Measurements from ENCODE around the gene ATG2B.
A peak's percentile ranks its signal among the peaks of the same experiment; 100 is the strongest.

ATG2B gene

GRCh38 chr14:96270565-96271420 is 92.3 kb downstream of the ATG2B start:
- no peak for DNase-seq (ENCODE audit: low spot score)

DNA sequence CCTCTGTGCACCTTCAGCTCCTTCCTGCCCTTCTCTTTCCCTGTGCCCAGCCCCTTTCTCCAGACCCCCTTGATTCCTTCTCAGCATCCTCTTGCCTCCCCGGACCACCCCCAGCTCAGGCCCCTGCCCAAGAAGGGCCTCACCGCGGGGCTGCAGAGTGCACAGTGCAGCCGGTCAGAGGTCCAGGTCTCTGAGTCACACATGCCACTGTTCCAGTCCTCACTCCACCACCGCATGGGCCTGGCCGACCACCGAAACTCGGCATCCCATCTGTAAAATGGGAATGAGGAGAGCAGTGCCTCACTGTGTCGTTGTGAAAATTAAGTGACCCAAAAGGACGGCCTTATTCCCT is 93.8 kb downstream of the ATG2B start:
- DNase-seq (ENCODE audit: low spot score), result no peak

- no peak for DNase-seq (ENCODE audit: low spot score)
Measured at GRCh38 chr14:96268431-96269358, 94.4 kb downstream of the ATG2B start.

- no peak for DNase-seq (ENCODE audit: low spot score)
Measured at GRCh38 chr14:96267916-96268315, 95.2 kb downstream of the ATG2B start.

- no peak for DNase-seq (ENCODE audit: low spot score)
Measured at GRCh38 chr14:96267336-96267735, 95.8 kb downstream of the ATG2B start.

DNA sequence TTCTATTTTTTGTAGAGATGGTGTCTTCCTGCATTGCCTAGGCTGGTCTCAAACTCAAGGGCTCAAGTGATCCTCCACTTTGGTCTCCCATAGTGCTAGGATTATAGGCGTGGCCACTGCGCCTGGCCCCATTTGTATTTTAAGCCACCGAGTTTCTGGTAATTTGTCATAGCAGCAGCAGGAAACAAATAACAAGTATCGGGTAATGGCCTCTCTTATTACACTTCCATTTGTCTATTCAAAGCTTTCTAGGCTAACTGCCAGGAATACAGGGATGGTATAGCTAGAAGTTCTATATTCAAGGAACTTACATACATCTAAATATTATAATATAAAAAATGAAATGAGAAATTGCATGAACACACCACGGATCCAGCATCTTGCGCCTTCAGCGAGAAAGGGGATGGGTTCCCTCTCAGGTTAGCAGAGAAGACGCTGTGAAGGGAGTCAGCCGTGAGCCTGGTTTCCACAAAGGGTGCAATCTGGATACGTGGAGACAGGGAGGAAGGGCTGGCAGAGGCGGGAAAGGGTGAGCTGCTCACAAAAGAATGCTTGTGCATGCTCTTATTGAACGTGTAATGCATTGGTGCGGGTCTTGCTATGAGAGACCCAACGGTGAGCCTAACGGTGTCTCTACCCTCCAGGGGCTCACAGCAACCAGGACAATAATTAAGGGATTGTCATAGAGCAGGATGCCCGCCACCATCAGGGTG is 97.6 kb downstream of the ATG2B start:
- no peak for DNase-seq (ENCODE audit: low spot score)

DNA sequence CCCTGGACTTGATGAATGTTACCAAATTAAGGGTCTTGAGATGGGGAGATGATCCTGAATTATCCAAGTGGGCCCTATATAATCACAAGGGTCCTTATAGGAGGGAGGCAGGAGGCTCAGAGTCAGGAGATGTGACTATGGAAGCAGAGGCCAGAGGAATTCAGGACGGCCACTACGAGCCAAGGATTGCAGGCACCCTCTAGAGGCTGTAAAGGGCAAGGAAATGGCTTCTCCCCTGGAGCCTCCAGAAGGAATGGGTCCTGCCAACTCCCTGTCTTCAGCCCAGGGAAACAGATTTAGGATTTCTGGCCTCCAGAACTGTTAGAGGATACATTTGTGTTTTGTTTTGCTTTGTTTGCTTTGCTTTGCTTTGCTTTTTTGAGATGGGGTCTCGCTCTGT is 98.3 kb downstream of the ATG2B start:
- DNase-seq (ENCODE audit: low spot score), result no peak

GRCh38 chr14:96264200-96264553 is 99.0 kb downstream of the ATG2B start:
- no peak for DNase-seq (ENCODE audit: low spot score)

DNA sequence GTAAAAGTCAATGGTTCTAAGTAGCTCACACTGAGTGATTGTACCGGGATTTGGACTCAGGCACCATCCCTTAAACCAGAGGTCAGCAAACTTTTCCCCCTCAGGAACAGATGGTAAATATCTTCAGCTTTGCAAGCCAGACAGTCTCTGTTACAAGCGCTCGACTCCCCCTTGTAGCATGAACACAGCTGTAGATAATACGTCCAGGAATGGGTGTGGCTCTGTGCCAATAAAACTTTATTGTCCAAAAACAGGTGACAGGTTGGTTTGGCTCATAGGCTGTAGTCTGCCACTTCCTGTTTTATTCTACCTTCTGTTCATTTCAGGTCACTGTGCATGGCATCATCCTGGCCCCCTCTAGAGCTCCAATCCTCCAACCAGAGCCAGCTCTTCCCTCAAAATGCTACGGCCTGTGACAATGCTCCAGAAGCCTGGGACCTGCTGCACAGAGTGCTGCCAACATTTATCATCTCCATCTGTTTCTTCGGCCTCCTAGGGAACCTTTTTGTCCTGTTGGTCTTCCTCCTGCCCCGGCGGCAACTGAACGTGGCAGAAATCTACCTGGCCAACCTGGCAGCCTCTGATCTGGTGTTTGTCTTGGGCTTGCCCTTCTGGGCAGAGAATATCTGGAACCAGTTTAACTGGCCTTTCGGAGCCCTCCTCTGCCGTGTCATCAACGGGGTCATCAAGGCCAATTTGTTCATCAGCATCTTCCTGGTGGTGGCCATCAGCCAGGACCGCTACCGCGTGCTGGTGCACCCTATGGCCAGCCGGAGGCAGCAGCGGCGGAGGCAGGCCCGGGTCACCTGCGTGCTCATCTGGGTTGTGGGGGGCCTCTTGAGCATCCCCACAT is 99.6 kb downstream of the ATG2B start:
- peak; percentile 32 for DNase-seq (ENCODE audit: low spot score)

DNA sequence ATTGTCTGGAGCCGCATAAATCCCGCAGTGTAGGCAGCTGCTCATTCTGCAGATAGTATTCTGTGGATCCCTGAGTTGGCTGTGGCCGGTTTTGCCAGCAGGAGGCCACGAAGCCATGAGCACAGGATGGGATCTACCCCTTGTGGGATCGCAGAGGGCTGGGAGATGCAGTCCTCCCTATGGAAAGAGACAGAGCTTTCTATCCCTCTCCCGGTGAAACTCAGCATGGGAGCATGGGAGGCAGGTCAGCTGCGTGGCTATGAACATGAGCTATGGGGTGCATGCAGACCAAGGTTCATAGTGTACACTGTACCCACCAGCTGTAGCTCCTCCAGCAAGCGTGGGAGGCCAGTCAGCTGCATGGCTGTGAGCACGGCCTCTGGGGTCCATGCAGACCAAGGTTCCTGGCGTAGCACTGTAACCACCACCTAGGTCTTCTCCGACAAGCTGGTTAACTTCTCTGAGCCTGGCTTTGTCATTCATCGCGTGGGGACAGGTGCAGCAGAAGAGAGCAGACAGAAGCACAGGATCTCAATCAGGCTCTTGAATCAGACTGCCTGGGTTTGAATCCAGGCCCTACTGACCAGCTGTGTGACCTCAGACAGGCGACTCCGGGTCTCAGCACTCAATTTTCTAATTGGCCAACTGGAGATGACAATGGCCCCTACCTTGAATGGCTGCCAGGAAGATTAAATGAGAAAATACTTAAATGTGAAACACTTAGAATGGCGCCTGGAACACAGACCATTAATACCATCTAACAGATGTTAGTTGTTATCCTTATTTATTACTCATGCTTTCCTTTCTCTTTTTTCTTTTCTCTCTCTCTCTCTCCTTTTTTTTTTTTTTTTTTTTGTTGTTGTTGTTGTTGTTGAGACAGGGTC is 101.1 kb downstream of the ATG2B start:
- no peak for DNase-seq (ENCODE audit: low spot score)

DNA sequence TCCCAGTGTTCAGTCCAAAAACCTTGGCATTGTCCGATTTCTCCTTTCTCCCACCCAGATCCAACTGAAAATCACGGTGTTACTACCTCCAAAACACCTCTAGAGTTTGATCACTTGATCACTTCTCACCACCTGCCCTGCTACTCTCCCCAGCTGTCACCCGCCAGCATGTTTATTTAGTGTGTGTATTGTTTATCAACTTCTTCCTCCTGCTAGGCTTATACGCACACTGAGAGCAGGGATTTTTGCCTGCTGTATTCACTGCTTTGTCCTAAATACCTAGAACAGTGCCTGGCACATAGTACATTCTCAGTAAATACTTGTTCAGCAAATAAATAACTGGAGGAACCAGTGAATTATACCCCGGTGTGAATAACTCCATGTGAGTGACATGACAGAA is 102.1 kb downstream of the ATG2B start:
- DNase-seq (ENCODE audit: low spot score), result no peak

DNA sequence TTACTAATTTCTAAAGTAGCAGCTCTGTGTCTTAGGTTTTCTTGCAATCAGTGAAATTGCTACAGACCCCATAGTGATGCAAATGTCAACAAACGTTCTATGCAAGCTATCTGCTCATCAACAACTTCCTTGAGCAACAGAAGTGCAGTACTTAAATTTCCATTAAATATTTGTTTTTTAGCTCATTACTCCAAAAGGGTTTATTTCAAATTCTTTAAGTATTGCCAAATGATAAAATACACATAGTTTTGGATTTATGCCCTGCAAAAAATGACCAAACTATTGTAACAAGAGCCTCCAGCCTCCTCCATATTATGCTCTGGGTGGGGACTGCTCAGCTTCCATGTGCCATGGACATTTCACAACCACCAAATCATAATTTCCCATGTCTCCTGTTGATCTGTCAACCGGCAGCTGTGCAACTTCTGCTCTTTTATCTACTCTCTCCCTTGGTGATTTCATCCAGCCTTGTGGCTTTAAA is 102.8 kb downstream of the ATG2B start:
- no peak for DNase-seq (ENCODE audit: low spot score)

GRCh38 chr14:96257900-96258299 is 105.2 kb downstream of the ATG2B start:
- no peak for DNase-seq (ENCODE audit: low spot score)

DNA sequence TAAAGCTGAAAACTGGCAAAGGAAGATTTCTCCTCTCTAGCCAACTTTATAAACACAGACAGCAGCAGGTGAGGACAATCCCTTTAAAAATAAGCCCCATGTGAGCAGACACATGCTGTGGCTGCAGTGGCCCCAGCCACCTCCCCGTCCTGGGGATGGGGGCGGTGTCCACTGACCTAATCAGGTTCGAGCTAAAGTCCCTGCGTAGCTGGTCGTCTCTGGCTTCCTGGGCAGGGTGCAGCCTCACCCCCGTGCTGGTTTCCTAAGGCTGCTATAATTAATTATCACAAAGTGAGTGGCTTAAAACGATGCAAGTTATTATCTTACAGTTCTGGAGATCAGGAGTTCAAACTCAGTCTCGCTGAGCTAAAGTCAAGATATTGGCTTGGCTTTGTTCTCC is 106.1 kb downstream of the ATG2B start:
- no peak for DNase-seq (ENCODE audit: low spot score)

DNA sequence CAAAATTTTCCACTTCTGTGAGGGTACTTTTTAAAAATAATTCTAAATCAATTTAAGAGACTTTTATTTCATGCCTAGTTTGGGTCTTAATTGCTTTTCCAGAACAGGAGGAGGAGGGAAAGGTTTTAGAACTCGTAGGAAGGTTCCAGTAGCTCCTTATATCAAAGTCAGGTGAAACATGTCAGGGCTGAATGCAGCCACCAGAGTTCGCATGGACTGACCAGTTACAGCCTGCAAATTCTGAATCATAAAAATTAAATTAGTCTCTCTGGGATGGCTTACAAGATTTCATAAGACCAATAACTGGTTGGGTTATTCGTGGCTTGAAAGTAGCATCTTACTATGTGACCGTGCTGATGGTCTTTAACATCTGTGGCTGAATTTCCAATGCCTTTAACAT is 106.7 kb downstream of the ATG2B start:
- no peak for DNase-seq (ENCODE audit: low spot score)

GRCh38 chr14:96255501-96256366 is 107.4 kb downstream of the ATG2B start, which contains the start of gene BDKRB1:
BDKRB1 (plus strand) TSS chr14:96256210; CDS start chr14:96263683, 7,473 bp downstream.
- no peak for DNase-seq (ENCODE audit: low spot score)

DNA sequence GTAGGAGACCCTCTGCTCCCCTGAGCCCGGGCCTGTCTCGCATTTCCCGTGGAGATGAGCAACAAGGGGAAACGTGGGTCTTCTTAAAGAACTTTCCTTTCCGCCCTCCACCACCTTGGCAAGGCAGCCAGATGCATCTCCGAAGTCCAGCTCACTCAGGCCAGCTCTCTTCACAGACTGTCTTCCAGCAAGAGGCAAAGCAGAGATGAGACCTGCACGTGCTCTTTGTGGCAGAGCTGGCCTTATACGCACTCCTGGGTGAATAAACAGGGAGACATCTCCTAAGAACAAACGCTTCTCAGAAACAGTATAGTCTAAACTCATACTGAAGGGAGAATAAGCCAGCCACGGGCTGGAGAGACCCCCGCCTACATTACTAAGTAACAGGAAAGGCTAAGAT is 108.5 kb downstream of the ATG2B start:
- DNase-seq (ENCODE audit: low spot score), result no peak

DNA sequence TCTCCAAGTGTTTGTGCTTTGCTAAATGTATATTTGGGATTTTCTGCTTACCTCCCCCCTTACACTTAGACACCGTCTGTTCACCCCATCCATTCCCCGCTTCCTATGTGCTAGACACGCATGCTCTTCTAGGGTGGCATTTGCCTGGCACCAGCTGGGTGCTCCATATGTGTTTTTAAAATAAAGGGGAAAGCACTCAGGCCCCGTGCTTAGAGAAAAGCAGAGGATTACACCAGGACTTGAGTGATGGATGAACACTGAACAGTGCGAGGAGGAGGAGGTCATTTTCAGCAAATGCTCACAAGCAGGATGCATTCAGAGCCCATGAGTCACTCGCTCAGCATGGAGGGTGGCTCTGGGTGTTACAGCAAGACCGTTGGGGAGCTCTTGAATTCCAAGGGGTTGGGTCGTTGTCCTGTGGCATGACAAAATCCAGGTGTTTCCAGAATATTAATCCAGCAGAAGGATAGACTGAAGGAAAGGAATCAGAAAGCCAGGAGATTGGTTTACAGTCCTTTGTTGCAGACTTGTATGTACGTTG is 110.1 kb downstream of the ATG2B start:
- no peak for DNase-seq (ENCODE audit: low spot score)
